HepG2 (cell line): ENCODE measurements around the gene RNU7-1. TPM values are rescaled to one million over a fixed set of nuclear protein-coding genes. Genes with fewer than 3 reads are reported as not detected.

Experiments
- ARNT ChIP-seq: fragments of 450-650 bp; IDR thresholded peaks from 2 replicates; pipeline ENCODE4 v1.6.1; 2017
- CREB1 ChIP-seq, 2 experiments: fragments of 450-650 bp in 1 of 2; IDR thresholded peaks; 2 replicates each; pipeline ENCODE4 v1.6.1; 2016 to 2017; ENCODE audit warnings: control low read depth in 1 of 2, mild to moderate bottlenecking in 1 of 2, missing compliant biosample characterization in 1 of 2, missing genetic modification characterization in 1 of 2
- KDM6A ChIP-seq: IDR thresholded peaks from 2 replicates; pipeline ENCODE4 v1.6.1; 2016; ENCODE audit warnings: low read depth
- MEIS2 ChIP-seq: sonication (generic); formaldehyde crosslinking; IDR thresholded peaks from 2 replicates; pipeline ENCODE4 v1.9.0; 2021; ENCODE audit warnings: mild to moderate bottlenecking, missing genetic modification reagents
- MTF1 ChIP-seq: sonication (generic); formaldehyde crosslinking; IDR thresholded peaks from 2 replicates; pipeline ENCODE4 v1.5.0; 2020; ENCODE audit warnings: missing genetic modification reagents
- NCOA2 ChIP-seq: sonication (generic); formaldehyde crosslinking; IDR thresholded peaks from 2 replicates; pipeline ENCODE4 v1.8.0; 2022; ENCODE audit warnings: inconsistent platforms
- NFE2L1 ChIP-seq: sonication (generic); formaldehyde crosslinking; IDR thresholded peaks from 2 replicates; pipeline ENCODE4 v1.4.0; 2020; ENCODE audit warnings: missing genetic modification reagents, mild to moderate bottlenecking, borderline replicate concordance
- RFX1 ChIP-seq: fragments of 450-650 bp; IDR thresholded peaks from 2 replicates; pipeline ENCODE4 v1.6.1; 2017
- RFX3 ChIP-seq: IDR thresholded peaks from 2 replicates; pipeline ENCODE4 v1.6.1; 2016; ENCODE audit warnings: missing biosample characterization, missing genetic modification reagents
- RFXAP ChIP-seq: sonication (generic); formaldehyde crosslinking; IDR thresholded peaks from 2 replicates; pipeline ENCODE4 v1.4.0; 2020; ENCODE audit warnings: missing genetic modification reagents, borderline replicate concordance
- SMAD3 ChIP-seq: sonication (generic); formaldehyde crosslinking; IDR thresholded peaks from 2 replicates; pipeline ENCODE4 v1.4.0; 2020; ENCODE audit warnings: missing genetic modification reagents
- TCF7 ChIP-seq: sonication (generic); IDR thresholded peaks from 2 replicates; pipeline ENCODE4 v1.6.1; 2016; ENCODE audit warnings: antibody characterized with exemption, low read depth
- YEATS2 ChIP-seq: sonication (generic); formaldehyde crosslinking; IDR thresholded peaks from 2 replicates; pipeline ENCODE4 v1.4.0; 2020; ENCODE audit warnings: missing genetic modification reagents, borderline replicate concordance
- ZNF20 ChIP-seq: sonication (generic); formaldehyde crosslinking; IDR thresholded peaks from 2 replicates; pipeline ENCODE4 v1.4.0; 2020; ENCODE audit warnings: mild to moderate bottlenecking, moderate library complexity, missing genetic modification reagents
- ZNF572 ChIP-seq: sonication (generic); formaldehyde crosslinking; IDR thresholded peaks from 2 replicates; pipeline ENCODE4 v1.5.1; 2020; ENCODE audit warnings: mild to moderate bottlenecking, missing genetic modification reagents
- ZNF724P ChIP-seq: sonication (generic); formaldehyde crosslinking; IDR thresholded peaks from 2 replicates; pipeline ENCODE4 v1.8.0; 2022; ENCODE audit warnings: missing genetic modification reagents, borderline replicate concordance
- ZNF879 ChIP-seq: sonication (generic); formaldehyde crosslinking; IDR thresholded peaks from 2 replicates; pipeline ENCODE4 v1.8.1; 2023; ENCODE audit warnings: missing genetic modification reagents
- polyA plus RNA-seq, 8 experiments: library from polyadenylated mRNA; depleted of rRNA in 3 of 8; stranded (reverse) in 7 of 8; unstranded in 1 of 8; fragments of >200 nt; fragmentation: Illumina TruSeq in 4 of 8; extraction: Trizol in 4 of 8; gene quantifications; 2 replicates each; pipeline versions ENCODE4 v1.2.1 to v1.2.3, GENCODE V29; 2011 to 2016; ENCODE audit warnings: low read depth in 4 of 8, missing spikeins in 1 of 8, mixed read lengths in 1 of 8; ENCODE audit not compliant: insufficient read depth in 1 of 8
- total RNA-seq, 5 experiments: library from RNA; depleted of rRNA; stranded (reverse); fragments of >200 nt; fragmentation: Illumina TruSeq; extraction: Trizol; gene quantifications; 2 replicates each; pipeline ENCODE4 v1.2.3, GENCODE V29; 2016; ENCODE audit warnings: low read depth in 1 of 5
- TF ChIP-seq, protein P1 (sequence below): sonication (generic); formaldehyde crosslinking; IDR thresholded peaks from one replicate; pipeline ENCODE4 v1.5.1; 2020; ENCODE audit warnings: mild to moderate bottlenecking, missing genetic modification reagents; ENCODE audit errors: not compliant biosample characterization
- TF ChIP-seq, protein P2 (sequence below): sonication (generic); formaldehyde crosslinking; IDR thresholded peaks from 2 replicates; pipeline ENCODE4 v1.4.0; 2020; ENCODE audit warnings: low read depth, mild to moderate bottlenecking, missing genetic modification reagents
- TF ChIP-seq, protein P3 (sequence below): sonication (generic); formaldehyde crosslinking; IDR thresholded peaks from 2 replicates; pipeline ENCODE4 v1.9.0; 2022; ENCODE audit warnings: missing genetic modification reagents, mild to moderate bottlenecking, borderline replicate concordance

Gene RNU7-1
- total and polyA plus RNA-seq, 2 of the 13 experiments (the other 11 are each of a cell fraction or from before 2014, with no cell fraction given): not detected

DNA sequence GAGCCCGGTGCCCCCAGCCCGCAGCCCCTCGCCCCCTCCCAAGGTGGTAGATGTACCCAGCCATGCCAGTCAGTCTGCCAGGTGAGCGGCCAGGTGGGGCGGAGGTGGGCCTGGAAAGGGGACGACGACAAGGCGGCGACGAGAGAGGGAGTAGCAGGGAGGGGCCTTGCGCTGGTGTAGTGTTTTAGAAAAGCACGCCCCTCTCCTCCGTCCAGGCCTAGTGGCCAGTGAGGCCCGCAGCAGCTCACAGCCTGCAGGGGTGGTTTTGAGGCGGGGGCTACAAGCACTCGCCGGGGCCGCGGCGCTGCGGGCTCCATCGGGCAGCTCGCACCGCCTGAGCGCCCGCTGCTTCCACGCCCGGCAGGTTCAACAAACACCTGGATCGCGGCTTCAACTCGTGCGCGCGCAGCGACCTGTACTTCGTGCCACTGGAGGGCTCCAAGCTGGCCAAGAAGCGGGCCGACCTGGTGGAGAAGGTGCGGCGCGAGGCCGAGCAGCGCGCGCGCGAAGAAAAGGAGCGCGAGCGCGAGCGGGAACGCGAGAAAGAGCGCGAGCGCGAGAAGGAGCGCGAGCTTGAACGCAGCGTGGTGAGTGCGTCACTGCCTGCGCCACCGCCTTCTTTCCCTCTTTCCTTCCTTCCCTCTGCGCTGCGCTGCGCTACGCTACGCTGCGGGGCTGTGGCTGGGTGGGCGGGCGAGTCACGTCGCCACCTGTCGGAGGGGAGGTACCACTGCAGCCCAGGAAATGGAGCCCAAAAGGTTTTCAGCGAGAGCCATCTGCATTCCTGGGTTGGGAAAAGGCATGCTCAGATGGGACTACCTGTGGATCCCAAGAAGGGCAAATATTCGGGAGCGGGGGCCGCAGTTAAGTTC lies 5.9 kb upstream of the RNU7-1 start (continued):
- TF ChIP-seq, protein P1, sequence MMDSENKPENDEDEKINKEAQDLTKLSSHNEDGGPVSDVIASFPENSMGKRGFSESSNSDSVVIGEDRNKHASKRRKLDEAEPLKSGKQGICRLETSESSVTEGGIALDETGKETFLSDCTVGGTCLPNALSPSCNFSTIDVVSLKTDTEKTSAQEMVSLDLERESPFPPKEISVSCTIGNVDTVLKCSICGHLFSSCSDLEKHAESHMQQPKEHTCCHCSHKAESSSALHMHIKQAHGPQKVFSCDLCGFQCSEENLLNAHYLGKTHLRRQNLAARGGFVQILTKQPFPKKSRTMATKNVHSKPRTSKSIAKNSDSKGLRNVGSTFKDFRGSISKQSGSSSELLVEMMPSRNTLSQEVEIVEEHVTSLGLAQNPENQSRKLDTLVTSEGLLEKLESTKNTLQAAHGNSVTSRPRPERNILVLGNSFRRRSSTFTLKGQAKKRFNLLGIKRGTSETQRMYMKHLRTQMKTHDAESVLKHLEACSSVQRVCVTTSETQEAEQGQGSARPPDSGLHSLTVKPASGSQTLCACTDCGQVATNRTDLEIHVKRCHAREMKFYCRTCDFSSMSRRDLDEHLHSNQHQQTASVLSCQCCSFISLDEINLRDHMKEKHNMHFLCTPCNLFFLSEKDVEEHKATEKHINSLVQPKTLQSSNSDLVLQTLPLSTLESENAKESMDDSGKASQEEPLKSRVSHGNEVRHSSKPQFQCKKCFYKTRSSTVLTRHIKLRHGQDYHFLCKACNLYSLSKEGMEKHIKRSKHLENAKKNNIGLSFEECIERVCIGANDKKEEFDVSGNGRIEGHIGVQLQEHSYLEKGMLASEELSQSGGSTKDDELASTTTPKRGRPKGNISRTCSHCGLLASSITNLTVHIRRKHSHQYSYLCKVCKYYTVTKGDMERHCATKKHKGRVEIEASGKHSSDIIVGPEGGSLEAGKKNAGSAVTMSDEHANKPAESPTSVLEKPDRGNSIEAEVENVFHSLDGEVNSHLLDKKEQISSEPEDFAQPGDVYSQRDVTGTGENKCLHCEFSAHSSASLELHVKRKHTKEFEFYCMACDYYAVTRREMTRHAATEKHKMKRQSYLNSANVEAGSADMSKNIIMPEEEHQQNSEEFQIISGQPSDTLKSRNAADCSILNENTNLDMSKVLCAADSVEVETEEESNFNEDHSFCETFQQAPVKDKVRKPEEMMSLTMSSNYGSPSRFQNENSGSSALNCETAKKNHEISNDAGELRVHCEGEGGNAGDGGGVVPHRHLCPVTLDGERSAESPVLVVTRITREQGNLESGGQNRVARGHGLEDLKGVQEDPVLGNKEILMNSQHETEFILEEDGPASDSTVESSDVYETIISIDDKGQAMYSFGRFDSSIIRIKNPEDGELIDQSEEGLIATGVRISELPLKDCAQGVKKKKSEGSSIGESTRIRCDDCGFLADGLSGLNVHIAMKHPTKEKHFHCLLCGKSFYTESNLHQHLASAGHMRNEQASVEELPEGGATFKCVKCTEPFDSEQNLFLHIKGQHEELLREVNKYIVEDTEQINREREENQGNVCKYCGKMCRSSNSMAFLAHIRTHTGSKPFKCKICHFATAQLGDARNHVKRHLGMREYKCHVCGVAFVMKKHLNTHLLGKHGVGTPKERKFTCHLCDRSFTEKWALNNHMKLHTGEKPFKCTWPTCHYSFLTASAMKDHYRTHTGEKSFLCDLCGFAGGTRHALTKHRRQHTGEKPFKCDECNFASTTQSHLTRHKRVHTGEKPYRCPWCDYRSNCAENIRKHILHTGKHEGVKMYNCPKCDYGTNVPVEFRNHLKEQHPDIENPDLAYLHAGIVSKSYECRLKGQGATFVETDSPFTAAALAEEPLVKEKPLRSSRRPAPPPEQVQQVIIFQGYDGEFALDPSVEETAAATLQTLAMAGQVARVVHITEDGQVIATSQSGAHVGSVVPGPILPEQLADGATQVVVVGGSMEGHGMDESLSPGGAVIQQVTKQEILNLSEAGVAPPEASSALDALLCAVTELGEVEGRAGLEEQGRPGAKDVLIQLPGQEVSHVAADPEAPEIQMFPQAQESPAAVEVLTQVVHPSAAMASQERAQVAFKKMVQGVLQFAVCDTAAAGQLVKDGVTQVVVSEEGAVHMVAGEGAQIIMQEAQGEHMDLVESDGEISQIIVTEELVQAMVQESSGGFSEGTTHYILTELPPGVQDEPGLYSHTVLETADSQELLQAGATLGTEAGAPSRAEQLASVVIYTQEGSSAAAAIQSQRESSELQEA: peak; percentile 51
- TF ChIP-seq RFX3 (CRISPR knock-in tag) (no peak), ZNF20 (CRISPR knock-in tag) (no peak), TCF7 (no peak), ARNT (no peak), ZNF879 (peak; percentile 91), YEATS2 (CRISPR knock-in tag) (peak; percentile 98), ZNF572 (CRISPR knock-in tag) (peak; percentile 35; the same call in 1 of the 2 replicates), CREB1 (IDR thresholded peaks at IDR 0.05) (peak; percentile 91), CREB1 (CRISPR knock-in tag; IDR thresholded peaks at IDR 0.05) (peak; percentile 97), NFE2L1 (CRISPR knock-in tag) (no peak), MEIS2 (CRISPR knock-in tag) (peak; percentile 51; the same call in 1 of the 2 replicates), MTF1 (CRISPR knock-in tag) (no peak), NCOA2 (CRISPR knock-in tag) (no peak), RFX1 (no peak), ZNF724P (CRISPR knock-in tag) (peak; percentile 79), SMAD3 (peak; percentile 68; the same call in 1 of the 2 replicates), KDM6A (CRISPR knock-in tag) (no peak), RFXAP (CRISPR knock-in tag) (peak; percentile 83; the same call in 1 of the 2 replicates)
- TF ChIP-seq, protein P2, sequence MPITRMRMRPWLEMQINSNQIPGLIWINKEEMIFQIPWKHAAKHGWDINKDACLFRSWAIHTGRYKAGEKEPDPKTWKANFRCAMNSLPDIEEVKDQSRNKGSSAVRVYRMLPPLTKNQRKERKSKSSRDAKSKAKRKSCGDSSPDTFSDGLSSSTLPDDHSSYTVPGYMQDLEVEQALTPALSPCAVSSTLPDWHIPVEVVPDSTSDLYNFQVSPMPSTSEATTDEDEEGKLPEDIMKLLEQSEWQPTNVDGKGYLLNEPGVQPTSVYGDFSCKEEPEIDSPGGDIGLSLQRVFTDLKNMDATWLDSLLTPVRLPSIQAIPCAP (CRISPR knock-in tag): no peak
- TF ChIP-seq, protein P3, sequence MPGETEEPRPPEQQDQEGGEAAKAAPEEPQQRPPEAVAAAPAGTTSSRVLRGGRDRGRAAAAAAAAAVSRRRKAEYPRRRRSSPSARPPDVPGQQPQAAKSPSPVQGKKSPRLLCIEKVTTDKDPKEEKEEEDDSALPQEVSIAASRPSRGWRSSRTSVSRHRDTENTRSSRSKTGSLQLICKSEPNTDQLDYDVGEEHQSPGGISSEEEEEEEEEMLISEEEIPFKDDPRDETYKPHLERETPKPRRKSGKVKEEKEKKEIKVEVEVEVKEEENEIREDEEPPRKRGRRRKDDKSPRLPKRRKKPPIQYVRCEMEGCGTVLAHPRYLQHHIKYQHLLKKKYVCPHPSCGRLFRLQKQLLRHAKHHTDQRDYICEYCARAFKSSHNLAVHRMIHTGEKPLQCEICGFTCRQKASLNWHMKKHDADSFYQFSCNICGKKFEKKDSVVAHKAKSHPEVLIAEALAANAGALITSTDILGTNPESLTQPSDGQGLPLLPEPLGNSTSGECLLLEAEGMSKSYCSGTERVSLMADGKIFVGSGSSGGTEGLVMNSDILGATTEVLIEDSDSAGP (CRISPR knock-in tag): peak; percentile 96
